GM12878 (cell line): Measurements from ENCODE around the gene DGKE. TPM values are rescaled to one million over a fixed set of nuclear protein-coding genes. Genes with fewer than 3 reads are reported as not detected.

Experiments
- ATAC-seq: fragments of 200-7000 bp; cut with Tn5 transposase; 3 replicates; pipeline ENCODE4 v1.9.1; 2020; ENCODE audit warnings: mild to moderate bottlenecking, moderate library complexity
- BruUV-seq: library from RNA; stranded (reverse); fragments of 400-500 nt; replicated peaks from 2 replicates; lab custom pipeline; 2021; lab: Mats Ljungman, UMichigan
- CTCF ChIA-PET: fragments of 300-600 bp; sonication (Branson Sonifier 250); formaldehyde crosslinking; extraction: SDS; loops from one replicate; lab custom pipeline; 2021; ENCODE audit warnings: inconsistent platforms; lab: Yijun Ruan, JAX
- POLR2A ChIA-PET: fragments of 350-600 bp; formaldehyde crosslinking; extraction: SDS; loops from one replicate; lab custom pipeline; 2021; ENCODE audit warnings: inconsistent platforms; lab: Charles Lee
- RAD21 ChIA-PET: fragments of 300-600 bp; sonication (Branson Sonifier 250); formaldehyde crosslinking; loops from one replicate; lab custom pipeline; 2023; ENCODE audit warnings: antibody characterized with exemption; ENCODE audit not compliant: unreplicated experiment; lab: Charles Lee
- SMC1A ChIA-PET: fragments of 300-600 bp; sonication (Branson Sonifier 250); formaldehyde crosslinking; loops from one replicate; lab custom pipeline; 2023; ENCODE audit not compliant: unreplicated experiment, uncharacterized antibody; lab: Charles Lee
- DNase-seq: peaks from one replicate; pipeline ENCODE4 v3.0.0-alpha.2; 2011; ENCODE audit warnings: low read depth, low spot score
- FAIRE-seq: peaks from 3 replicates; lab custom pipeline; 2011; peaks lifted over from hg19 to GRCh38; lab: Jason Lieb, UNC
- H2AFZ ChIP-seq: 2 replicates; pipeline ENCODE4 v1.6.0; 2011; ENCODE audit warnings: low read depth, low read length, control low read depth; ENCODE audit not compliant: control insufficient read depth
- H3K27ac ChIP-seq: 2 replicates; pipeline ENCODE4 v1.5.1; 2011; ENCODE audit warnings: control low read depth; ENCODE audit not compliant: control insufficient read depth, insufficient read depth
- H3K27me3 ChIP-seq, 2 experiments: replicated peaks in 1 of 2; 2 replicates each; pipeline versions ENCODE4 v1.6.0 to v1.6.1; 2011; ENCODE audit warnings: low read length in 1 of 2; ENCODE audit not compliant: control insufficient read depth in 2 of 2, insufficient read depth in 2 of 2
- H3K36me3 ChIP-seq, 2 experiments: 2 replicates each; pipeline ENCODE4 v1.5.1; 2011; ENCODE audit warnings: low read length in 1 of 2; ENCODE audit not compliant: control insufficient read depth in 2 of 2, insufficient read depth in 2 of 2
- H3K4me1 ChIP-seq: 2 replicates; pipeline ENCODE4 v1.6.1; 2011; ENCODE audit warnings: mild to moderate bottlenecking, low read length, moderate library complexity, mixed read lengths; ENCODE audit not compliant: control insufficient read depth, insufficient read depth
- H3K4me2 ChIP-seq: 2 replicates; pipeline ENCODE4 v1.6.0; 2011; ENCODE audit warnings: control low read depth; ENCODE audit not compliant: control insufficient read depth, insufficient read depth
- H3K4me3 ChIP-seq: fragments of 200-600 bp; sonication (generic); 2 replicates; pipeline ENCODE4 v1.5.1; 2016
- H3K79me2 ChIP-seq: 2 replicates; pipeline ENCODE4 v1.6.0; 2011; ENCODE audit warnings: low read length; ENCODE audit not compliant: control insufficient read depth, insufficient read depth
- H3K9ac ChIP-seq: 2 replicates; pipeline ENCODE4 v1.8.0; 2011; ENCODE audit warnings: low read length, control low read depth, mixed read lengths; ENCODE audit not compliant: control insufficient read depth, insufficient read depth
- H3K9me3 ChIP-seq: replicated peaks from 3 replicates; pipeline ENCODE4 v1.5.1; 2011; ENCODE audit warnings: mild to moderate bottlenecking, low read length; ENCODE audit not compliant: control insufficient read depth, insufficient read depth
- H4K20me1 ChIP-seq: 2 replicates; pipeline ENCODE4 v1.6.0; 2011; ENCODE audit not compliant: control insufficient read depth, insufficient read depth
- ATF7 ChIP-seq: fragments of 450-650 bp; IDR thresholded peaks from 2 replicates; pipeline ENCODE4 v1.6.1; 2016; ENCODE audit warnings: low read depth, mild to moderate bottlenecking
- CHD1 ChIP-seq: IDR thresholded peaks from 2 replicates; pipeline ENCODE4 v1.6.1; 2012; ENCODE audit warnings: low read depth, low read length, improper control_type of control experiment
- E4F1 ChIP-seq: fragments of 450-650 bp; IDR thresholded peaks from 2 replicates; pipeline ENCODE4 v1.6.1; 2018; ENCODE audit warnings: borderline replicate concordance, mild to moderate bottlenecking; ENCODE audit not compliant: partially characterized antibody
- HDAC6 ChIP-seq: fragments of 200-600 bp; sonication (generic); IDR thresholded peaks from one replicate; pipeline ENCODE4 v1.8.0; 2017; ENCODE audit warnings: antibody characterized with exemption; ENCODE audit not compliant: unreplicated experiment
- LARP7 ChIP-seq: fragments of 450-650 bp; IDR thresholded peaks from 2 replicates; pipeline ENCODE4 v1.6.1; 2017; ENCODE audit warnings: mild to moderate bottlenecking
- MYC ChIP-seq: IDR thresholded peaks from 2 replicates; pipeline ENCODE4 v1.6.1; 2011; ENCODE audit warnings: mild to moderate bottlenecking, low read length, moderate library complexity, inconsistent platforms; ENCODE audit not compliant: insufficient read depth, insufficient replicate concordance, insufficient read length, severe bottlenecking
- POU2F2 ChIP-seq: IDR thresholded peaks from 3 replicates; pipeline ENCODE4 v1.6.1; 2011; ENCODE audit warnings: low read depth, mild to moderate bottlenecking, low read length, borderline replicate concordance
- RELA ChIP-seq: fragments of 450-650 bp; IDR thresholded peaks from 2 replicates; pipeline ENCODE4 v1.8.0; 2014; ENCODE audit warnings: borderline replicate concordance; ENCODE audit not compliant: partially characterized antibody
- RUNX3 ChIP-seq: IDR thresholded peaks from 2 replicates; pipeline ENCODE4 v1.6.1; 2012; ENCODE audit warnings: low read length, inconsistent platforms
- TBL1XR1 ChIP-seq: IDR thresholded peaks from 2 replicates; pipeline ENCODE4 v1.6.1; 2012; ENCODE audit warnings: low read depth, low read length, improper control_type of control experiment
- TCF12 ChIP-seq: IDR thresholded peaks from 2 replicates; pipeline ENCODE4 v1.6.1; 2011; ENCODE audit warnings: low read depth, mild to moderate bottlenecking, low read length
- ZBED1 ChIP-seq: IDR thresholded peaks from 2 replicates; pipeline ENCODE4 v1.6.1; 2016; ENCODE audit warnings: borderline replicate concordance
- WGBS: methylation state at CpG from one replicate; pipeline ENCODE4 v1.1.6; 2016; ENCODE audit warnings: low lambda C conversion rate; ENCODE audit not compliant: insufficient replicate concordance, insufficient coverage; ENCODE audit errors: missing lambda C conversion rate; 5-methylcytosine and 5-hydroxymethylcytosine counted together
- in situ Hi-C: fragments of 300-500 bp; cut with MboI; formaldehyde crosslinking; loops from 9 replicates; pipeline ENCODE4 v1.14.3; 2018; ENCODE audit warnings: mixed read lengths
- intact Hi-C: fragments of 100-400 bp; cut with micrococcal nuclease; formaldehyde crosslinking; loops from one replicate; pipeline ENCODE4 v1.14.2; 2022; ENCODE audit not compliant: unreplicated experiment
- polyA plus RNA-seq, 11 experiments: library from polyadenylated mRNA; depleted of rRNA in 4 of 11; unstranded in 6 of 11; stranded (reverse) in 5 of 11; fragments of >200 nt; fragmentation: Nextera tagmentation in 4 of 11; fragmentation: Illumina TruSeq in 1 of 11; extraction: Ambion mirVana in 4 of 11; extraction: Trizol in 1 of 11; gene quantifications; 1 replicate in 1 of 11; 2 replicates in 10 of 11; pipeline versions ENCODE4 v1.2.1 to v1.2.3, GENCODE V29; 2011 to 2016; ENCODE audit warnings: inconsistent platforms in 2 of 11, missing spikeins in 2 of 11, low read depth in 1 of 11
- total RNA-seq, 4 experiments: library from RNA; depleted of rRNA in 3 of 4; stranded (reverse); fragments of >200 nt in 3 of 4; fragmentation: Illumina TruSeq in 1 of 4; extraction: Trizol in 1 of 4; gene quantifications; 2 replicates each; pipeline versions ENCODE4 v1.2.1 to v1.2.3, GENCODE V29; 2013 to 2021
- TF ChIP-seq, protein P1 (sequence below): fragments of 150-350 bp; IDR thresholded peaks from 2 replicates; pipeline ENCODE4 v1.6.1; 2016; ENCODE audit warnings: low read depth, low read length
- TF ChIP-seq, protein P2 (sequence below): fragments of 450-650 bp; IDR thresholded peaks from 2 replicates; pipeline ENCODE4 v1.6.1; 2017; ENCODE audit warnings: low read depth, mild to moderate bottlenecking, moderate library complexity

Gene DGKE
- total and polyA plus RNA-seq, 10 of the 15 experiments (the other 5 are each of a cell fraction or from before 2014, with no cell fraction given), result 2.8 to 18.0 (median 11.6) TPM

DNA sequence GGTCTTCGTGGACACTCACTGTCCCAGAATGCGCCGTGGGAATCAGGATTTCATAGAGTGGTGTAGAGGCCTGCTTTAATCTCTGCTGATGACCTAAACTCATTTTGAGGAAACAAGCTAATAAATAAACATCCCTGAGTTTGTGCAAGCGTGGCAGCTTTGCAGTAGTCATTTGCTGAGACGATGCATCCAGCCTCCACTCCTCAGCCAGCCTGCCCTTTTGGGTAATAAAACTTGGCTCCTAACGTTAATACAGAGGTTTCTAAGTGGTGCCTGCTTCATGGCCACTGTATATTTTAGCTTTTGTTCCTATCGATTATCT lies 1.3 kb downstream of the DGKE start:
- Histone ChIP-seq H3K27me3 (no peaks in the 10 kb centered on the region), H3K4me1 (peaks cover 27% of the 10 kb centered on the region), H3K27ac (peak overlapping the region; percentile 74; the same call in 1 of the 2 replicates), H2AFZ (peak overlapping the region; percentile 85), H3K79me2 (peaks cover 76% of the 10 kb centered on the region), H4K20me1 (no peaks in the 10 kb centered on the region), H3K4me3 (peak overlapping the region; percentile 67), H3K36me3 (no peaks in the 10 kb centered on the region; a peak in 1 of 4 replicates), H3K4me2 (peak overlapping the region; percentile 84), H3K9ac (peak overlapping the region; percentile 72), H3K9me3 (no peaks in the 10 kb centered on the region)
- RAD21 ChIA-PET, result interaction anchor here (1.0 to 2.1 kb wide), 5 partner anchors 10 to 143 kb away, joined by 3 to 8 read pairs (median 7); partner anchors contain the start of gene TRIM25
- FAIRE-seq, result no peak
- no peak for ATAC-seq
- CTCF ChIA-PET, result interaction anchor here (1.2 to 3.4 kb wide), 4 partner anchors 11 to 104 kb away, joined by 4 to 14 read pairs (median 4); no protein-coding TSS in a partner anchor
- DNase-seq, result no peak
- 34% methylated on average over 7 of the region's 7 CpGs for WGBS
- POLR2A ChIA-PET, result interaction anchor here (1.0 to 2.1 kb wide), 5 partner anchors 9 to 246 kb away, joined by 3 to 8 read pairs (median 4); partner anchors contain the start of gene SCPEP1
- in situ Hi-C loops, result no loop called here
- TF ChIP-seq RUNX3 (no peak), MYC (no peak), HDAC6 (no peak), CHD1 (no peak), E4F1 (no peak), RELA (no peak), TCF12 (no peak), ZBED1 (no peak), LARP7 (no peak), TBL1XR1 (no peak), POU2F2 (no peak), ATF7 (no peak)
- TF ChIP-seq, protein P1, sequence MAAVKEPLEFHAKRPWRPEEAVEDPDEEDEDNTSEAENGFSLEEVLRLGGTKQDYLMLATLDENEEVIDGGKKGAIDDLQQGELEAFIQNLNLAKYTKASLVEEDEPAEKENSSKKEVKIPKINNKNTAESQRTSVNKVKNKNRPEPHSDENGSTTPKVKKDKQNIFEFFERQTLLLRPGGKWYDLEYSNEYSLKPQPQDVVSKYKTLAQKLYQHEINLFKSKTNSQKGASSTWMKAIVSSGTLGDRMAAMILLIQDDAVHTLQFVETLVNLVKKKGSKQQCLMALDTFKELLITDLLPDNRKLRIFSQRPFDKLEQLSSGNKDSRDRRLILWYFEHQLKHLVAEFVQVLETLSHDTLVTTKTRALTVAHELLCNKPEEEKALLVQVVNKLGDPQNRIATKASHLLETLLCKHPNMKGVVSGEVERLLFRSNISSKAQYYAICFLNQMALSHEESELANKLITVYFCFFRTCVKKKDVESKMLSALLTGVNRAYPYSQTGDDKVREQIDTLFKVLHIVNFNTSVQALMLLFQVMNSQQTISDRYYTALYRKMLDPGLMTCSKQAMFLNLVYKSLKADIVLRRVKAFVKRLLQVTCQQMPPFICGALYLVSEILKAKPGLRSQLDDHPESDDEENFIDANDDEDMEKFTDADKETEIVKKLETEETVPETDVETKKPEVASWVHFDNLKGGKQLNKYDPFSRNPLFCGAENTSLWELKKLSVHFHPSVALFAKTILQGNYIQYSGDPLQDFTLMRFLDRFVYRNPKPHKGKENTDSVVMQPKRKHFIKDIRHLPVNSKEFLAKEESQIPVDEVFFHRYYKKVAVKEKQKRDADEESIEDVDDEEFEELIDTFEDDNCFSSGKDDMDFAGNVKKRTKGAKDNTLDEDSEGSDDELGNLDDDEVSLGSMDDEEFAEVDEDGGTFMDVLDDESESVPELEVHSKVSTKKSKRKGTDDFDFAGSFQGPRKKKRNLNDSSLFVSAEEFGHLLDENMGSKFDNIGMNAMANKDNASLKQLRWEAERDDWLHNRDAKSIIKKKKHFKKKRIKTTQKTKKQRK, result no peak
- TF ChIP-seq, protein P2, sequence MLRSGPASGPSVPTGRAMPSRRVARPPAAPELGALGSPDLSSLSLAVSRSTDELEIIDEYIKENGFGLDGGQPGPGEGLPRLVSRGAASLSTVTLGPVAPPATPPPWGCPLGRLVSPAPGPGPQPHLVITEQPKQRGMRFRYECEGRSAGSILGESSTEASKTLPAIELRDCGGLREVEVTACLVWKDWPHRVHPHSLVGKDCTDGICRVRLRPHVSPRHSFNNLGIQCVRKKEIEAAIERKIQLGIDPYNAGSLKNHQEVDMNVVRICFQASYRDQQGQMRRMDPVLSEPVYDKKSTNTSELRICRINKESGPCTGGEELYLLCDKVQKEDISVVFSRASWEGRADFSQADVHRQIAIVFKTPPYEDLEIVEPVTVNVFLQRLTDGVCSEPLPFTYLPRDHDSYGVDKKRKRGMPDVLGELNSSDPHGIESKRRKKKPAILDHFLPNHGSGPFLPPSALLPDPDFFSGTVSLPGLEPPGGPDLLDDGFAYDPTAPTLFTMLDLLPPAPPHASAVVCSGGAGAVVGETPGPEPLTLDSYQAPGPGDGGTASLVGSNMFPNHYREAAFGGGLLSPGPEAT, result no peak
- BruUV-seq, result no TSS peak
- intact Hi-C loops, result loop anchor here (10.0 kb wide), 1 partner anchor 250 kb away; the partner anchor contains the start of gene AKAP1
- SMC1A ChIA-PET, result interaction anchor here (0.8 to 2.2 kb wide), 8 partner anchors 10 to 204 kb away, joined by 3 to 10 read pairs (median 4); no protein-coding TSS in a partner anchor
